ENCODE results near the gene OR52E4. TPM values are rescaled to one million over a fixed set of nuclear protein-coding genes. Genes with fewer than 3 reads are reported as not detected.
A peak's percentile ranks its signal among the peaks of the same experiment; 100 is the strongest.

The OR52E4 gene
- total RNA-seq (2014; rRNA removed; shearing (Covaris generic)) = not detected in 2 replicates

DNA sequence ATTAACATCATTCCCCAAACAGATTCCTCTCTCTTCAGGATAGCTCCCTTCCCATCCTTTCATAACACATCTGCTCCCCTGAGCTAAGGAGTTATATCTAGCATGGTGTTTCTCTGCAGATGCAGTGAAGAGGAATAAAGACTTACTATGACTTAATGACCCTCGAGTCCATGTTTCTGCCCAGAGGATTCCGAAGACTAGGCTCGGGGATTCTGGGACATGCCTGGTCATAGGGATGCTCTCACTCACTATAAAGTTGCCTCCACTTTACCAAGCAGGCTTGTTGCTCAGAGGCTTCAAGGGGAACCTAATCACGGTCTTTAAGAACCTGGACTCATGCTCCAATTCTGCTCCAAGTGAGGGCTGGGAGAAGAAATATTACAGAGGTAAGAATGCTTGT is at the start of gene OR52E4:
TSS of gene OR52E4 (plus strand) at position 301 of the 400 bp plus-strand sequence. CDS start 3,664 bp downstream, outside the sequence.
- no peak for DNase-seq (ENCODE audit: low spot score)

DNA sequence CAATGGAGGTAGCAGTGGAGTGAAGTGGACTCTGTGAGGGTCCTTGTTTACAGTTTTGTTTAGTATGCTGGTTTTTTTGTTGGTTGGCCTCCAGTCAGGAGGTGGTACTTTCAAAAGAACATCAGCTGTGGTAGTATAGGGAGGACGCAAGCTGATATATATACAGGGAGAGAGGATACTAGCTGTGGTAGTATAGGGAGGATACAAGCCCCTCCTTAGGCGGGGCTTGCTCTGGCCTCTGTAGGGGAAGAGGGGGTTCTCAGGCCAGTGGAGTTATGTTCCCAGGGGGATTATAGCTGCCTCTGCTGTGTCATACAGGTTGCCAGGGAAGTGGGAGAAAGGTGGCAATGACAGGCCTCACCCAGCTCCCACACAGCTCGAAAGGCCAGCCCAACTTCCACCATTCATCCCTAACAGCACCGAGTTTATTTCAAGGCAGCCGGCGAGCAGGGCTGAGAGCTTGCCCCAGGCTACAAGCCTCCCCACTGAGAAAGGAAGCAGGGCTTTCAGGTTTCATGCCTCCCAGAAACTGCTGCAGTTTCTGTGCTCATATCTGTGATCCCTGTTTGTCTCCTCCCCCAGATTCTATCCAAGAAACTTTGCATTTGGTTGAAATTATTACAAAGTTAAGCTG is 49.1 kb upstream of the OR52E4 start:
- peak; percentile 16 for DNase-seq (ENCODE audit: low spot score)

GRCh38 chr11:5833446-5833845 is 47.0 kb upstream of the OR52E4 start:
- DNase-seq (ENCODE audit: low spot score) = no peak

DNA sequence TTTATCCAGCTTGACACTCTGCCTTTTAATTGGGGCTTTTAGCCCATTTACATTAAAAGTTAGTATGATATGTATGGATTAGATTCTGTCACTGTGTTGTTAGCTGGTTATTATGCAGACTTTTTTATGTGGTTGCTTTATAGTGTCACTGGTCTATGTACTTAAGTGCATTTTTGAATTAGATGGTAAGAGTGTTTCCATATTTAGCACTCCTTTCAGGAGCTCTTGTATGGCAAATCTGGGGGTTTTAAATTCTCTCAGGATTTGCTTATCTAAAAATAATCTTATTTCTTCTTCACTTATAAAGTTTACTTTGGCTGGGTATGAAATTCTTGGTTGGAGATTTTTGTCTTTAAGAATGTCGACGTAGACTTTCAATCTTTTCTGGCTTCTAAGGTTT is 42.7 kb upstream of the OR52E4 start:
- DNase-seq (ENCODE audit: low spot score) = no peak

DNA sequence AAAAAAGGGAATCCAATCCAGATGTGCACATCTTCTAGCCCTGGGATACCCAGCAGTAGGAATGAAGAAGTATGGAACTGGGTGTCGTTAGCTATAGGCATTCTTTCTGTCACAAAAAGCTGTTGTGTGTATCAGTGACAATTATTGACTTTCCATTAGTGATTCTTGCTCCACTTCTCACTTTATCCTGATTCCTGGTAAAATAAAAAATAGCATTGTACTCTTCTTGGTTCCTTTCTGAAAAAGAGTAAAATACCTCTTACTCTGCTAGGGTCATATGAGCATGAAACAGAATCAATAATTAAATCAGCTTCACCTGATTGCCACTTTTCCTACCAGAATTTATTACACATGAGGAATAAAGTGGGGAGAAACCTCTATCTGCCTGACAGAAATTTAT is 38.6 kb upstream of the OR52E4 start, which contains the start of gene OR52E6:
TSS of gene OR52E6 (minus strand) at position 101 of the 400 bp plus-strand sequence. CDS start at position 101, 0 bp downstream.
- no peak for DNase-seq (ENCODE audit: low spot score)

GRCh38 chr11:5846701-5847100 is 33.7 kb upstream of the OR52E4 start:
- no peak for DNase-seq (ENCODE audit: low spot score)

DNA sequence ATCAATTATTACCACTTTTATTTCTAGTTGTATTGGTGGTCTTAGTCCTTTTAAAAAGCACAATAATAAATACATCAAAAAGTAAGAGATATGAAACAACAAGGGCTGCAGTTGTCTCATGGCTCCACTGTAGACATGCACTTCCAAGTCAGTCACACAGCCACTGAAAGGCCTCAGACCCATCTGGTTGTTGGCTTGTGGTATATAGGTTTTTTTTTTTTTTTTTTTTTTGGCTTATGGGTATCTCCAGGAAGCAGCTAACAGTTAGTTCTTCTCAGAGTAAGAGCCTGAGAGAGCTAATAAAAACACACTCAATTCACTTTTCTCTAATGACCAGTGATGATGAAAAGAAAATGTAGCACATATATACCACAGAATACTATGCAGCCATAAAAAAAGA is 32.7 kb upstream of the OR52E4 start:
- no peak for DNase-seq (ENCODE audit: low spot score)

- no peak for DNase-seq (ENCODE audit: low spot score)
Observed at GRCh38 chr11:5851002-5851401, 29.4 kb upstream of the OR52E4 start.

- no peak for DNase-seq (ENCODE audit: low spot score)
Observed at GRCh38 chr11:5857590-5857989, 22.8 kb upstream of the OR52E4 start, which contains the start of gene OR52E8. OR52E8 (minus strand) TSS chr11:5857690; CDS start chr11:5857690, 0 bp downstream.

GRCh38 chr11:5865826-5866225 is 14.6 kb upstream of the OR52E4 start:
- no peak for DNase-seq (ENCODE audit: low spot score)

GRCh38 chr11:5878564-5878963 is 1.9 kb upstream of the OR52E4 start:
- no peak for DNase-seq (ENCODE audit: low spot score)

DNA sequence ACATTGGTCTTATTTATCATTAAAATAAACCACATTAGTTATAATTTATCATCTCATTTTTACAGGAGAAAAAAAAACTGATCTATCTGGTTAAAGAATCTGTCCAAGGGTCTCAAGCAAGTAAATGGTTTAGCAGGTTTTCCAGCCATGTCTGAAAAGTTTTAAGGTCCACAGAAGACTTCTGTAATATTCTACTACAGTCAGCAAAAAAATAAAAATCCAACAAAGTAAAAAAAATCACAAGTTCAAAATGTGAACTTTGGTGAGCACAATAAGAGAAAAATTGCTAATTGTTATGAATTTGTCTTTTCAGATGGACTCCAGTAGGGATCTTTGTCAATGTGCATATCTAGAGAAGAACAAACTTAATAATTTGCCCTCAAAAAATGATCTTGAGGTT is 1.3 kb downstream of the OR52E4 start:
- DNase-seq (ENCODE audit: low spot score) = no peak

GRCh38 chr11:5887172-5887571 is 6.7 kb downstream of the OR52E4 start:
- no peak for DNase-seq (ENCODE audit: low spot score)

GRCh38 chr11:5887661-5888060 is 7.2 kb downstream of the OR52E4 start:
- no peak for DNase-seq (ENCODE audit: low spot score)

GRCh38 chr11:5891216-5891800 is 10.9 kb downstream of the OR52E4 start:
- DNase-seq (ENCODE audit: low spot score) = peak; percentile 25

- no peak for DNase-seq (ENCODE audit: low spot score)
Observed at GRCh38 chr11:5892908-5893307, 12.5 kb downstream of the OR52E4 start, which contains the start of gene OR52E5. OR52E5 (plus strand) TSS chr11:5893208; CDS start chr11:5900777, 7,569 bp downstream.

DNA sequence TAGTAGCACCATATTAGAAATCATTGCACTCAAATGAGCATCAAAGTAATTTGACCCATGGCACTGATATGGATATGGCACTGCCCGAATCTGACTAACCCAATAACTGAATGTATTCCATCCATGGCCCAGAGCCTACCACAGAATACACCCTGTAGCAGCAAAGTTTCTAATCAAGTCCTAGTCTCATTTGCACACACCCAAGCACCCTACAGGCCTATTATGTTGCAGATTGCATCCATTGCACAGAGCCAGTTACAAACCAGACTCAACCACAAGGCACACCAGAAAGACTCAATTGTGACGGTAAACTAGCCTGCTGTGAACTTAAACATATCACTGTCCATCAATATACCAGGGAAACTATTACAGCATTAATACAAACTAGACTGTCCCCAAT is 19.1 kb downstream of the OR52E4 start:
- no peak for DNase-seq (ENCODE audit: low spot score)

- DNase-seq (ENCODE audit: low spot score) = peak; percentile 19
Observed at GRCh38 chr11:5910540-5910939, 30.1 kb downstream of the OR52E4 start.

GRCh38 chr11:5922749-5923426 is 42.5 kb downstream of the OR52E4 start:
- DNase-seq (ENCODE audit: low spot score) = peak; percentile 41

DNA sequence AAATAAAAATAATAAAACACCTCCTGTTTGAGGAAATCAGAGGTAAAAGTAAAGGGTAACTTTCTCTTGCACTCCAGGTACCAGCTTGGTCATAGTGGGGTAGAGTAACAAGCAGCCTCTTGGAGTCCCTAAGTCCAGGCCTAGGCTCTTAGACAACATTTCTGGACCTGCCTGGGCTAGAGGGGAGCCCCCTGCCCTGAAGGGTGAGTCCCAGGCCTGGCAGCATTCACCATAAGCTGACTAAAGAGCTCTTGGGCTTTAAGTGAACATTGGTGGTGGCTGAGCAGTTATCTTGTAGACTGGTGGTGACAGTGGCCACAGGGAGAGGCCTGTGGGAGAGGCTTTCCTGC is 43.0 kb downstream of the OR52E4 start:
- DNase-seq (ENCODE audit: low spot score) = no peak

DNA sequence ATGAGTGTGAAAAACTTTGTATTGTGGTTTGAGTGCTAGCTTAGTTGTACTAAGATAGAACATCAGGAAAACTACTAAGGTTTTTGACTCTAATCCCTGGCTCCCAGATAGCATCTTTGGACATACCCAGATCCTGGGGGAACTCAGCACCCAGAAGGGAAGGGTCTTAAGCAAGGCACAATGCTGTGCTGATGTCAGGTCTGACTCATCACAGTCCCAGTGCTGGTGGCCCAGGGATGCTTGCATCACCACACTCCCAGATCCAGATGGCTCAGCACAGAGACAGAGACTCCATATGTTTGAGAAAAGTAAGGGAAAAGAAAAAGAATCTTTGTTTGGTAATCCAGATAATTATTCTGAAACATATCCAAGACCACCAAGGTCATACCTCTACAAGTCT is 43.4 kb downstream of the OR52E4 start:
- DNase-seq (ENCODE audit: low spot score) = no peak

DNA sequence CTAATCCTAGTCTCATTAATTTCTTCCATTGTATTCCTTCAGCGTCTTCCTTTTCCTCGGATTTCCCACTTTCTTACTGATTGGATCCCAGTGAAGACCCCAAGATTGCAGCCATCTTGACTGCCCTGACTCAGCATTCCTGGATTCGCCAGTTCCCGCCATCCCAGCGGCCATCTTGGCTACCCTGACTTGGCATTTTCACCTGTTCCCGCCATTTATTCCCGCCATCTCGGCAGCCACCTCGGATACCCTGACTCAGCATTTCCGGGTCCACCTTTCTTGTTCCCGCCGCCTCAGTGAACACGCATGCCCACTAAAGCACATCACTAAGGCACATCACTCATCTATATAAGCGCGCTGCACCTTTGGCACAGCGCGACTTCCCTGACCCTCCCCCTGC is 47.8 kb downstream of the OR52E4 start:
- DNase-seq (ENCODE audit: low spot score) = no peak

DNA sequence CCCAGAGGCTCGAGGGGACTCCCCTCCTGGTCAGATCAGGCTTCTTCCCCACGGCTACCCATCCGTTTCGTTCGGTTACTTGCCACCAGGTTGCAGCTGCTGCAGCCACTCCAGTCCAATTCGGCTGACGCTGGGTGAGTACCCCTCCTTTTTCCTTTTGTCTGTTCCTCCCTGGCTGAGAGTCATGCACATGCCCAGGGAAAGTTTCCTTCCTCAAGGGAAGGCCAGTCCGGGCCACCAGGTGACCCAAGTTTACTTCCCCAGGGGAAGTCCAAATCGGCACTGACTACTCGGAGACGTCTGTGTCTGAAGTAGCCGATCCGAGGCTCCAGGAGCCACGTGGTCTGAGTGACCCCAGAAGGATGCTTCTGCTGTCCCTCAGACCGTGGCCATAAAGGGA is 48.4 kb downstream of the OR52E4 start:
- no peak for DNase-seq (ENCODE audit: low spot score)
